SK-N-MC (cell line): ENCODE results near the gene FBP2.

Source experiments
- EZH2 ChIP-seq: fragments of 200-600 bp; sonication (generic); IDR thresholded peaks from one replicate; pipeline ENCODE4 v1.6.1; 2017; ENCODE audit warnings: antibody characterized with exemption
- POLR2AphosphoS5 ChIP-seq: IDR thresholded peaks from 2 replicates; pipeline ENCODE4 v1.6.1; 2012; ENCODE audit warnings: mild to moderate bottlenecking, low read depth, low read length, borderline replicate concordance

DNA sequence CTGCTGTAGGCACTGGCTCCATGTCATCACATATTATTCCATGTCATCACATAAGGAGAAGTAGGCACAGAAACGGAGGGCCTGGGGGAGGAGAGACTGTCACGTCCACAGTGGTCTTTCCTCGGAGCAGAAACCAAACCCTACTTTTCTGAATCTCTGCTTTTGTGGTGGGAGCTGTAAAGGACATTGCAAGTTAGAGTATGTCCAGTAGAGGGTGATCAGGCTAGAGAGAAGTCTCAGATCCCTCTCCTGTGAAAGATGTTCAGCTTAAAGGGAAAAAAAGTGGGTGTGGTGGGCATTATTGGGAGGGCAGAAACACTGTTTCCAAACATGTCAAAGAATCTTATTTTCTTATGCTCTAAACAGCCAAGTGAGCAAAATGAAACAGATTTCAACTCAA lies 19.4 kb upstream of the FBP2 start:
- TF ChIP-seq EZH2 (no peak), POLR2AphosphoS5 (no peak)
